Neuron (in vitro differentiated cells): Measurements from ENCODE around the gene LILRB2.
"Not testable (repeated sequence)": the region's sequence is repeated elsewhere in the genome, so short reads cannot be mapped to it uniquely, and the experiment has no call there.

Experiments used
- H2AFZ ChIP-seq: one replicate; pipeline ENCODE4 v1.6.1; 2013; ENCODE audit warnings: low read depth, mild to moderate bottlenecking, inconsistent platforms, low read length, moderate library complexity
- H3K27me3 ChIP-seq: one replicate; pipeline ENCODE4 v1.6.1; 2013; ENCODE audit warnings: low read length; ENCODE audit not compliant: insufficient read depth
- H3K36me3 ChIP-seq: one replicate; pipeline ENCODE4 v1.6.1; 2013; ENCODE audit warnings: low read length; ENCODE audit not compliant: insufficient read depth
- H3K4me1 ChIP-seq: one replicate; pipeline ENCODE4 v1.6.1; 2013; ENCODE audit warnings: low read length; ENCODE audit not compliant: insufficient read depth
- H3K4me3 ChIP-seq: 2 replicates; pipeline ENCODE4 v1.5.1; 2013; ENCODE audit warnings: mild to moderate bottlenecking, low read length, moderate library complexity
- H3K9me3 ChIP-seq: one replicate; pipeline ENCODE4 v1.6.1; 2013; ENCODE audit warnings: low read length

The LILRB2 gene

DNA sequence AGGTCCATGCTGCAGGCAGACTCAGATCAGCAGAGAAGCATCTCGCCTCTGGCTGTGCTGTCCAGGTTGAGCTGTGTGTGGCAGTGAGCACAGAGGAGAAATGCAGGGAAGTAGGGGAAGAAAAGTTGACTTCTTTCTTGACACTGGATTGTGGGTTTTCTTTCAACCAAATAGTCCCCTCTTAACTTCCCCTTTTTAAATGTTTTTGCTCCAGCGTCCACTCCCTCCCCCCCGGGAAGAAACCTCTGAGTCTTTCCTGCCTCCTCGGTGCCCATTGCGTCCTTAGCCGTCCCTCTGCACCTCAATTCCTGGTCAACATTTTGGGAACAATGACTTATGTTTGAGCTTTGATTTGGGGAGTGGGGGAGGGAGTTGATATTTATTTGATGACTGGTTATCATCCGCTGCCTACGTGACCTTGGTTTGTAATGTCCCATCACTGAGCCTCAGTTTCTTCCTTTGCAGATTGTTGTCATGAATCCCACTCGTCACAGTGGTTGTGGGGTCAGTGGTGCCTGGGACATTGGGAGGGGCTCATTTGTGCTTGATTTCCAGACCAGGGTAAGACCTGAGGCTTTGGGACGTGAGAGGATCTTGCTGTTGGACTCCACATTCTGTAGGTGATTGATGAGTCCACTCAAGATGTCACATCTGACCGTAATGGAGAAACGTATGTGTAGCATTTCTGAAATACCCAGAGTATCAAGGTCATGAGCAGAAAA lies at the start of gene LILRB2:
LILRB2 (minus strand) TSS at position 104 of the 722 bp plus-strand sequence. CDS start 614 bp downstream, outside the sequence.
- H2AFZ ChIP-seq: no peak within 1 kb of the TSS
- no peak within 1 kb of the TSS for H3K4me3 ChIP-seq
- peaks cover 9% of the 10 kb centered on the region for H3K27me3 ChIP-seq
- no peaks in the 10 kb centered on the region for H3K4me1 ChIP-seq
- no peaks in the 10 kb centered on the region for H3K36me3 ChIP-seq
- H3K9me3 ChIP-seq: no peaks in the 10 kb centered on the region

DNA sequence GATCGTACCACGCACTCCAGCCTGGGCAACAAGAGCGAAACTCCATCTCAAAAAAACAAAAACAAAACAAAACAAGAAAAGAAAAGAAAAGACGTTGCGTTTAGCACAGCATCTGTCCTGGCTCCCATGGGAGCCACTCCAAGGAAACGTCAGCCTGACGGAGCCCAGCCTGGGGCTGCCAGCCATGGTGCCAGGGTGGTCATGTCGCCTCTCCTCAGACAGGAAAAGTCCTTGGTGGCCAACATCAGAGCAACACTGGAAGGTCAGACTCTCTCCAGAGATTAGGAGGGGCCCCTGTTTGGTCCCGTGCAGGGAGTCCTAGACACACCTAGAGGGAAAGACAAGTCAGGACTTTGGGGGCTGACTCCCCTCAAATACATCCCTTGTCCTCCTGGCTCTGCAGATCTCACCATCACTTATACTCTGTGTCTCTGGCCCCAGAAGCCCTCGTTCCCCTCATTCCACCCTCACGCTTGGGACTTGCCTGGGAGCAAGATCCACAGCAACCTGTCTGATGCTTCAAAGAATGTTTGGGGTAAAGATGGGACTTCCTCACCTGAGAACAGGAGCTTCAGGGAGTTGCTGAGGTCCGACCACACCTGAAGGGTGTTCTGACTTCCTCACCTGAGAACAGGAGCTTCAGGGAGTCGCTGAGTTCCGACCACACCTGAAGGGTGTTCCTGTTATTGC lies 48.7 kb upstream of the LILRB2 start:
- H3K4me3 ChIP-seq: no peak overlapping the region
- no peaks in the 10 kb centered on the region for H3K4me1 ChIP-seq
- no peak overlapping the region for H2AFZ ChIP-seq
- H3K36me3 ChIP-seq: no peaks in the 10 kb centered on the region
- H3K27me3 ChIP-seq: no peaks in the 10 kb centered on the region
- no peaks in the 10 kb centered on the region for H3K9me3 ChIP-seq

DNA sequence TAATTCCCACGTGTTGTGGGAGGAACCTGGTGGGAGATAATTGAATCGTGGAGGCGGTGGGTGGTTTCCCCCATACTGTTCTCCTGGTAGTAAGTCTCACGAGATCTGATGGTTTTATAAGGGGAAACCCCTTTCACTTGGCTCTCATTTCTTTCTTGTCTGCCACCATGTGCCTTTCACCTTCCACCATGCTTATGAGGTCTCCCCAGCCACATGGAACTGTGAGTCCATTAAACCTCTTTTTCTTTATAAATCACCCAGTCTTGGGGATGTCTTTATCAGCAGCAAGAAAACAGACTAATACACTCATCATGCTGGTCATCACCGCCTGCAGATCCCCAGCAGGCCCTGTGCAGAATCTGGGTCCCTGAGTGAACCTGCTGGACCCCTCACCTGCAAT lies 47.9 kb upstream of the LILRB2 start:
- H3K36me3 ChIP-seq, H2AFZ ChIP-seq, H3K27me3 ChIP-seq, H3K9me3 ChIP-seq, H3K4me3 ChIP-seq, H3K4me1 ChIP-seq: not testable (repeated sequence)

DNA sequence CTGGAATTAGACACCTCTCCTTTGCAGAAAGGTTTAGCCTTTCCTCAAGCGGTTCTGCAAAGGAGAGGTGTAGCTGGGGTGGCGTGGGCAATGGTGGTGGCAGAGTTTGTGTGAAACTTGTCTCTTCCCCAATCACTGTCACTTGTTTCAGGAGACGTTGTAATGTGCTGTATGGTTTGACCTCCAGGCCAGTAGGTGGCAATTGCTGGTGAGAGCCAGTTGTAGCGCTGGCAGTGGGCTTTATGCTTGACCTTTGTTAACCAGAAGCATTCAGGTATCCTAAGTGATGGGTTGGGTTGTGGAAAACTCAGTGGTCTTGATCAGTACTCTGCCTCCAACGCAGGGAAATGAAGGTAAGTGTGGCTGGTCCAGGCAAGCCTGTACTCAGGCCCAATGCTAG lies 44.7 kb upstream of the LILRB2 start:
- Histone ChIP-seq H3K36me3 (no peaks in the 10 kb centered on the region), H3K27me3 (no peaks in the 10 kb centered on the region), H2AFZ (no peak overlapping the region), H3K4me1 (no peaks in the 10 kb centered on the region), H3K4me3 (no peak overlapping the region), H3K9me3 (no peaks in the 10 kb centered on the region)

DNA sequence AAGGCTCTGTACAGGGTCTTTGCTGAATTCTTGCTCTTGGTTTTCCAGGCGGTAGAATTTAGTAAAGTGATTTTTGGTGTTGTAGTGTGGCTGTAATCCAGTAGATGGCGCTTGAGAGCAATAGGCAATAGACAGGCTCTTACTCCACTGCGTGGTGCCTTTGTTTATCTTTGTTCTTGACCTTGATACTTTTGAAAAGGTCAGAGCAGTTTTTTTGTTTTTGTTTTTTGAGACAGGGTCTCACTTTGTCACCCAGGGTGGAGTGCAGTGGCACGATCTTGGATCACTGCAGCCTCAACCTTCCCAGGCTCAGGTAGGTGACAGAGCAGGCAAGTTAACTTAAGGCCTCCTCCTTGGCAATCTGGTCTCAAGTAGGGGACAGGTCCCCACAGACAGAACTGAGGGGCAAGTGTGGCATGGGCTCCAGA lies 44.3 kb upstream of the LILRB2 start:
- Histone ChIP-seq H3K36me3 (no peaks in the 10 kb centered on the region), H3K4me1 (no peaks in the 10 kb centered on the region), H3K9me3 (no peaks in the 10 kb centered on the region), H3K4me3 (no peak overlapping the region), H3K27me3 (no peaks in the 10 kb centered on the region), H2AFZ (no peak overlapping the region)

DNA sequence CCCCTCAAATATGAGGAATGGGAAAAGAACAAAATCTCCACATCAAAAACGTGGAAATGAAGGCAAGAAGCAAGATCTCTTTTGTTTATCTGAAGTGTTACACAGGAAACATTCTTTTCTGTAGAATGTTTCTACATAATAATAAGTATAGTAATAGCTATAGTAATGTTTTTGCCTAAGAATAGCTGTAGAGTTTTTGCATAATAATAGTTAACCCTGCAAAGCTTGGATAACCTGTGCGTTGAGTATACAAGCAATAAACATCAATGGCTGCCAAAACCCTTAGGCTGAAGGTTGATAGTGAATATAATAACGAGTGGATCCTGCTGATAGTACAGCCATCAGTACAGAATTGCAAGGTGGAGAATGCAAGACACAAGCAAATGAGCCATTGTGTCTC lies 43.2 kb upstream of the LILRB2 start:
- Histone ChIP-seq H2AFZ (no peak overlapping the region), H3K4me3 (no peak overlapping the region), H3K9me3 (no peaks in the 10 kb centered on the region), H3K27me3 (no peaks in the 10 kb centered on the region), H3K36me3 (no peaks in the 10 kb centered on the region), H3K4me1 (no peaks in the 10 kb centered on the region)

DNA sequence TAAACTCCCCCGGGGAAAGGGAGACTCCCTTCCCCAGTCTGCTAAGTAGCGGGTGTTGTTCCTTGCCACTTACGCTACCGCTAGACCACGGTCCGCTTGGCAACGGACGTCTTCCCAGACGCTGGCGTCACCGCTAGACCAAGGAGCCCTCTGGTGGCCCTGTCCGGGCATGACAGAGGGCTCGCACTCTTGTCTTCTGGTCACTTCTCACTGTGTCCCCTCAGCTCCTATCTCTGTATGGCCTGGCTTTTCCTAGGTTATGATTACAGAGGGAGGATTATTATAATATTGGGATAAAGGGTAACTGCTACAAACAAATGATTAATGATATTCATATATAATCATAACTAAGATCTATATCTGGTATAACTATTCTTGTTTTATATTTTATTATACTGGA lies 42.0 kb upstream of the LILRB2 start:
- H3K36me3 ChIP-seq, H3K9me3 ChIP-seq, H3K27me3 ChIP-seq, H3K4me1 ChIP-seq, H3K4me3 ChIP-seq, H2AFZ ChIP-seq: not testable (repeated sequence)

DNA sequence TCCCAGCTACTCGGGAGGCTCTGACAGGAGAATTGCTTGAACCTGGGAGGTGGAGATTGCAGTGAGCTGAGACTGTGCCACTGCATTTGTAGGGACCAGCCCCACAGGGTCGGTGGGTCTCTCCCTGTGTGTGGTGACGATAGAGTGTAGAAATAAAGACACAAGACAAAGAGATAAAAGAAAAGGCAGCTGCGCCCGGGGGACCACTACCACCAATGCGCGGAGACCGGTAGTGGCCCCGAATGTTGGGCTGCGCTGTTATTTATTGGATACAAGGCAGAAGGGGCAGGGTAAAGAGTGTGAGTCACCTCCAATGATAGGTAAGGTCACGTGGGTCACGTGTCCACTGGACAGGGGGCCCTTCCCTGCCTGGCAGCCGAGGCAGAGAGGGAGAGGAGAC lies 41.4 kb upstream of the LILRB2 start:
- not testable (repeated sequence) for H3K9me3 ChIP-seq, H3K27me3 ChIP-seq, H3K4me3 ChIP-seq, H3K4me1 ChIP-seq, H2AFZ ChIP-seq, H3K36me3 ChIP-seq

DNA sequence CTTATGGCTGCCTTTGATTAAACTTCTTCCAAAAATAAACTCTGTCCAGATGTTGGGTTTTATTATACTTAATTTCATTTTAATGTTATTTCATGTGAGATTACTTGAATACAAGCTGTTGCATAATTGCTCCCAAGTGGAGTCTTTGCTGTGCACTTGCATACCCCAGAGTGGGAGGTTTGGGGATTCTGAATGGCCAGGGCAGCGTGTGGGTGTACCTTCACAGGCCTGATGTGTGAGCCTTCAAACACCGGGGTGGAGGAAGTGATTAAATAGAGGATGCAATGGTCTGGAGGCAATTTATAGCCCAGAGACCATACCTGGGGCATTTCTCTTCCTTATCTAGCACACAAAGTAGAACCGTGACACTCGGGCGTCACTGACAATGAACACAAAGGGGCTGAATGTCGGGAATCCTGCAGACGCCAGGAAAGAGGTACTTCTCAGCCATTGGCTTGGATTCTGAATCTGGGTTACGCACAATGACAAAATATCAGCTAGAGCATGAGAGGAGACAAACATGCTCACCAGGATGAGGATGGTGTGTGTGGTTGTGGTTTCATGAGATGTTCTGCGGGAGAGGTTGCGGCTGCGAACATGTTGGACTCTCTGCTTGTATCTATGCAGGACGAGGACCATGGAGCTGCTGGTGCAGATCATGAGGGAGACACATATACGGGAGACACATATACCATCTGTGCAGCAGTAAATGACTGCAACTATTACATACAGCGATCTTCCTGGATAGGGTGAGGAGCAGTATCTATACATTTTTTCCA lies 39.2 kb upstream of the LILRB2 start:
- no peaks in the 10 kb centered on the region for H3K27me3 ChIP-seq
- no peaks in the 10 kb centered on the region for H3K9me3 ChIP-seq
- H2AFZ ChIP-seq: no peak overlapping the region
- H3K36me3 ChIP-seq: no peaks in the 10 kb centered on the region
- no peaks in the 10 kb centered on the region for H3K4me1 ChIP-seq
- no peak overlapping the region for H3K4me3 ChIP-seq

DNA sequence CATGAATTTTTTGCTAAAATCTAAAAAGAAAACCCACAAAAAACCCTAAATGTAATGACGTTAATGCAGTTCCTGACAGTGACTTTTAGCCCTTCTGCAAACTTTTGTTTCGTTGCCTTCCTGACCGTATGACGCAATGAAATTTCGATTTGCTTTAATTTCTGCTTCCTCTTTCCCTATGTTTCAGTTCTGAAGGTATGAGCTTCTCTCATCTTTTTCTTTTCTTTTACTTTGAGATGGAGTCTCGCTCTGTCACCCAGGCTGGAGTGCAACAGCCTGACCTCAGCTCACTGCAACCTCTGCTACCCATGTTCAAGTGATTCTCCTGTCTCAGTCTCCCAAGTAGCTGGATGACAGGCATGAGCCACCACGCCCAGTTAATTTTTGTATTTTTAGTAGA lies 38.1 kb upstream of the LILRB2 start:
- no peaks in the 10 kb centered on the region for H3K9me3 ChIP-seq
- no peaks in the 10 kb centered on the region for H3K36me3 ChIP-seq
- no peaks in the 10 kb centered on the region for H3K27me3 ChIP-seq
- H2AFZ ChIP-seq: no peak overlapping the region
- no peaks in the 10 kb centered on the region for H3K4me1 ChIP-seq
- H3K4me3 ChIP-seq: no peak overlapping the region

DNA sequence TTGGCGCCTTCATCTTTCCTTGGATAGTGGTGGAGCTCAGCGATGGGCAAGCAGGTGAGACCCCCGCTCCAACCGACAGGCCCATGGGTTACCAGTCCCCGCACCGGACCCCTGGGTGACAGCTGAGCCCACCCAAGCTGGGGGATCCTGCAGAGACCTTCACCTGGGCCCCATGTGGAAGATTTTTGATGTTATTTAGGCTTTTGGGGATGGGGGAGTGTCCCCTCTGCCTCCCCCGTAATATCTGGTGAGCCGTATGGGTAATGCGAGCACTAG lies 37.0 kb upstream of the LILRB2 start:
- no peak overlapping the region for H3K4me3 ChIP-seq
- no peaks in the 10 kb centered on the region for H3K27me3 ChIP-seq
- no peaks in the 10 kb centered on the region for H3K4me1 ChIP-seq
- no peaks in the 10 kb centered on the region for H3K36me3 ChIP-seq
- no peaks in the 10 kb centered on the region for H3K9me3 ChIP-seq
- H2AFZ ChIP-seq: no peak overlapping the region

DNA sequence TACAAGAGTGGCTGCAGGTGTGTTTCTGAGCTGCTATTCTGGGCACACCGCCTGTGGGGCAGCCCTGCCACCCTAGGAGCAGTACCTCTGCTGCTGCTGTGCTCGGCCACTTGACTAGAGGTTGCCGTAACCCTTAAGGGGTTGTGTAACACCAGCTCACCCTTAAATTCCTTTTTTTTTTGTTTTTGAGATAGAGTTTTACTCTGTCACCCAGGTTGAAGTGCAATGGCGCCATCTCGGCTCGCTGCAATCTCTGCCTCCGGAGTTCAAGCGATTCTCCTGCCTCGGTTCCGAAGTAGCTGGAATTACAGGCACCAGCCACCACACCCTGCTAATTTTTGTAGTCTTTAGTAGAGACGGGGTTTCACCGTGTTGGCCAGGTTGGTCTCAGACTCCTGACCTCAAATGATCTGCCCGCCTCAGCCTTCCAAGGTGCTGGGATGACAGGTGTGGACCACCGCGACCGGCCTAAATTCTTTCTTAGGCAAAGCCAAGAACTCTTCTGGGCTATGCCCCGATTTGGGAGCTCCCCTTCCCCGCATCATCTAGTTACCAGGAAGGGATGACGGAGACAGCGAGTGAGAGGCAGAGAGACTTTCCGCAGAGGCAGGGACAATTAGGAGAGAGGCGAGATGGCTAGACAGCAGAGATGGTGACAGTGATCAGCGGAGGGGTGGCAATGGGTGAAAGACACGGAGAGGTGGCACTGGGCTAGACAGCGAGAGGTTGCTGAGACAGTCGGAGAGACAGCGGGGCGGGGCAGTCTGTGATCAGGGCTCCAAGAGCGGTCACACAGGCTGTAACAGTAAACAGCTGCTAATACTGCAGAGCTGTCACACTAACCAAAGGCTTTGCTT lies 36.4 kb upstream of the LILRB2 start:
- Histone ChIP-seq H3K36me3 (no peaks in the 10 kb centered on the region), H2AFZ (no peak overlapping the region), H3K9me3 (no peaks in the 10 kb centered on the region), H3K27me3 (no peaks in the 10 kb centered on the region), H3K4me3 (no peak overlapping the region), H3K4me1 (no peaks in the 10 kb centered on the region)

DNA sequence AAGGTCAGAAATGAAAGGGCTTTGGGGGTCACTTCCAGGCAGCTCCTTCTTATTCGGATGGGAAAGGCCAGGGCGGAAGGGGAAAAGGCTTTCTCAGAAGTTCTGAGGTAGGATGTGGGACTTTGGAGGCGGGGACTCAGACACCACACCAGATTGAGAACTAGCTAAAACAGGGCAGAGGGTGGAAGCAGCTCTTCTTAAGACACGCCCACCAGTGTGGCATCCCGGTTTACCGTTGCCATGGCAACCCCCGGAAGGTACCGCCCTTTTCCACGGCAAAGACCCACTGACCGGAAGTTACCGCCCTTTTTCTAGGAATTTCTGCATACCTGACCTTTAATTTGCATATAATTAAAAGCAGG lies 35.8 kb upstream of the LILRB2 start:
- no peaks in the 10 kb centered on the region for H3K36me3 ChIP-seq
- H3K27me3 ChIP-seq: no peaks in the 10 kb centered on the region
- no peak overlapping the region for H2AFZ ChIP-seq
- H3K4me3 ChIP-seq: no peak overlapping the region
- H3K4me1 ChIP-seq: no peaks in the 10 kb centered on the region
- no peaks in the 10 kb centered on the region for H3K9me3 ChIP-seq
